Fibroblast of skin of back (primary cell): ENCODE measurements around the gene AGPAT3.

Source experiments
- DNase-seq: peaks from one replicate; pipeline ENCODE4 v3.0.0-alpha.2; 2013

The AGPAT3 gene

GRCh38 chr21:44003307-44003966 lies 138.4 kb downstream of the AGPAT3 start:
- DNase-seq, result no peak

GRCh38 chr21:44005071-44005470 lies 140.0 kb downstream of the AGPAT3 start:
- DNase-seq, result no peak

GRCh38 chr21:44005593-44005992 lies 140.6 kb downstream of the AGPAT3 start:
- no peak for DNase-seq

GRCh38 chr21:44006017-44006619 lies 141.1 kb downstream of the AGPAT3 start:
- DNase-seq, result peak; percentile 94

GRCh38 chr21:44006656-44007055 lies 141.6 kb downstream of the AGPAT3 start:
- peak; percentile 73 for DNase-seq

- no peak for DNase-seq
Observed at GRCh38 chr21:44010429-44010828, 145.4 kb downstream of the AGPAT3 start.

GRCh38 chr21:44011123-44011522 lies 146.1 kb downstream of the AGPAT3 start:
- no peak for DNase-seq

GRCh38 chr21:44011579-44012473 lies 146.8 kb downstream of the AGPAT3 start, which contains the start of gene TRAPPC10:
TSS of gene TRAPPC10 (plus strand) at chr21:44012309. CDS start at chr21:44012494, 185 bp downstream.
- DNase-seq, result peak; percentile 90

GRCh38 chr21:44012474-44013379 lies 147.7 kb downstream of the AGPAT3 start:
- peak; percentile 20 for DNase-seq

- DNase-seq, result no peak
Observed at GRCh38 chr21:44013380-44014088, 148.5 kb downstream of the AGPAT3 start.

GRCh38 chr21:44017601-44018000 lies 152.6 kb downstream of the AGPAT3 start:
- DNase-seq, result no peak

- no peak for DNase-seq
Observed at GRCh38 chr21:44018127-44018526, 153.1 kb downstream of the AGPAT3 start.

- no peak for DNase-seq
Observed at GRCh38 chr21:44018813-44019567, 154.0 kb downstream of the AGPAT3 start.

- DNase-seq, result no peak
Observed at GRCh38 chr21:44019568-44019958, 154.5 kb downstream of the AGPAT3 start.

- DNase-seq, result no peak
Observed at GRCh38 chr21:44020551-44020950, 155.5 kb downstream of the AGPAT3 start.

GRCh38 chr21:44021064-44021463 lies 156.0 kb downstream of the AGPAT3 start:
- no peak for DNase-seq

- DNase-seq, result no peak
Observed at GRCh38 chr21:44024257-44024656, 159.2 kb downstream of the AGPAT3 start.

GRCh38 chr21:44024887-44025353 lies 159.9 kb downstream of the AGPAT3 start:
- peak; percentile 39 for DNase-seq

- no peak for DNase-seq
Observed at GRCh38 chr21:44027607-44028286, 162.7 kb downstream of the AGPAT3 start.

- DNase-seq, result no peak
Observed at GRCh38 chr21:44028287-44028659, 163.2 kb downstream of the AGPAT3 start.
